Measurements from ENCODE around the gene THAP5.

Gene THAP5

DNA sequence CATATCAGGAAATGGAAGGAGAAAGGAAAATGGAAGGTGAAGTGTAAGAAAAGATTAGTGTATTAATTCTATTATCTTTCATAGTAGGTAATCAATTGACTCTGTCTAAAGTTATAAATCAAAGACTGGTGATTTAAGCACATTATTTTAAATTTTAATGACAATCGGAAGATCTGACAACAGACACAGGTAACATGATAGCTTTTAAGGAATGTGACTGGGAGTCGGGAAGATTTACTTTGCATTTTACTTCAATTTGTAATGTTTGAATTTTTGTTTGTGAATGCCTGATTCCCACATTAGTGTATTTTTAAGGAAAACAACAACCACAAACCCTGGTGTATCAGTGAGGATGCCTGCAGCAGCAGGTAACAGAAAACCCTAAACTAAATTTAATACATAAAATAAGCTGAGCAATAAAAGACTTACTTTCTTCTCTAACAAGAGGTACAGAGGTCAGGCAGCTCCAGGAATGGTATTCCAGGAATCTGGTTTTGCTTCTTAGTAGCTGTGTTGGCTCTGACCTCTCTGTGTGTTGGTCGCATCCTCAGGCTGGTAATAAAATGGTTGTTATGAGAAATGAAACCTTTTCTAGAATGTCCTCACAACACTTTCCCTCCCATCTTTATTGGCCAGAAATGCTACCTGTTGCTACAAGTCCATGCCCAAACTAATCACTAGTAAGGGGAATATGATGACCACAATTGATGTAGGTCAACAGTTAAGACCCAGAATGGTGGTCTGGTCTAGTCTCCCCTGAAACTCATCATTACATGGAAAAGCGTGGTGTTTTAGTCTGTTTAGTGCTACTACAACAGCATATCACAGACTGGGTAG, 12.4 kb upstream of the THAP5 start:
- TF ChIP-seq, protein P1, sequence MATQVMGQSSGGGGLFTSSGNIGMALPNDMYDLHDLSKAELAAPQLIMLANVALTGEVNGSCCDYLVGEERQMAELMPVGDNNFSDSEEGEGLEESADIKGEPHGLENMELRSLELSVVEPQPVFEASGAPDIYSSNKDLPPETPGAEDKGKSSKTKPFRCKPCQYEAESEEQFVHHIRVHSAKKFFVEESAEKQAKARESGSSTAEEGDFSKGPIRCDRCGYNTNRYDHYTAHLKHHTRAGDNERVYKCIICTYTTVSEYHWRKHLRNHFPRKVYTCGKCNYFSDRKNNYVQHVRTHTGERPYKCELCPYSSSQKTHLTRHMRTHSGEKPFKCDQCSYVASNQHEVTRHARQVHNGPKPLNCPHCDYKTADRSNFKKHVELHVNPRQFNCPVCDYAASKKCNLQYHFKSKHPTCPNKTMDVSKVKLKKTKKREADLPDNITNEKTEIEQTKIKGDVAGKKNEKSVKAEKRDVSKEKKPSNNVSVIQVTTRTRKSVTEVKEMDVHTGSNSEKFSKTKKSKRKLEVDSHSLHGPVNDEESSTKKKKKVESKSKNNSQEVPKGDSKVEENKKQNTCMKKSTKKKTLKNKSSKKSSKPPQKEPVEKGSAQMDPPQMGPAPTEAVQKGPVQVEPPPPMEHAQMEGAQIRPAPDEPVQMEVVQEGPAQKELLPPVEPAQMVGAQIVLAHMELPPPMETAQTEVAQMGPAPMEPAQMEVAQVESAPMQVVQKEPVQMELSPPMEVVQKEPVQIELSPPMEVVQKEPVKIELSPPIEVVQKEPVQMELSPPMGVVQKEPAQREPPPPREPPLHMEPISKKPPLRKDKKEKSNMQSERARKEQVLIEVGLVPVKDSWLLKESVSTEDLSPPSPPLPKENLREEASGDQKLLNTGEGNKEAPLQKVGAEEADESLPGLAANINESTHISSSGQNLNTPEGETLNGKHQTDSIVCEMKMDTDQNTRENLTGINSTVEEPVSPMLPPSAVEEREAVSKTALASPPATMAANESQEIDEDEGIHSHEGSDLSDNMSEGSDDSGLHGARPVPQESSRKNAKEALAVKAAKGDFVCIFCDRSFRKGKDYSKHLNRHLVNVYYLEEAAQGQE (IDR thresholded peaks at IDR 0.05; ENCODE audit: low read depth), result no peak
- TF ChIP-seq TAF1 (IDR thresholded peaks at IDR 0.05; ENCODE audit: low read depth), result no peak
- no peak for TF ChIP-seq YY1 (IDR thresholded peaks at IDR 0.05; ENCODE audit: low read depth)
- peak; percentile 18; the same call in 1 of the 2 replicates for TF ChIP-seq EP300 (IDR thresholded peaks at IDR 0.05; ENCODE audit: borderline replicate concordance)
- TF ChIP-seq ZBTB7A (IDR thresholded peaks at IDR 0.05; ENCODE audit: low read depth), result no peak
- TF ChIP-seq NFIC (IDR thresholded peaks at IDR 0.05), result peak; percentile 22; the same call in 1 of the 2 replicates
- peak; percentile 92 for TF ChIP-seq TEAD4 (IDR thresholded peaks at IDR 0.05)

DNA sequence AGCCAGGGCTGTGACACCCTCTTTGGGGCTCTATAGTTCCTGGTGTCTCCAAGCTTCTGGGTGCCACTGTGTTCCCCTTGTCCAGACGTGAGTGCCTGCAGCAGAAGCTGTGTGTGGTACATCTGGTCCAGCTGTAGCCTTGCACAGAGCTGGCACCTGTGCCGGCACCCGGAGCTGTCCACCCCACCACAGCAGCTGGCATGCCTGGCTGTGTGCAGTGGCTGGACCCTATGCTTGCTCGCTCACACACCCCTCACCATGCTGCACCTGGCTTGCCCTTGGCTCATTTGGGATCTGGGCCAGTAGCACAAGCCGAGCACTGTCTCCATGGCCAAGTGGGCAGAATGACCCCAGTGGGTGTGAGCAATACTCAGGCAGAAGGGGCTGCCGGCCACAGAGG, 10.8 kb upstream of the THAP5 start:
- TF ChIP-seq TCF12 (IDR thresholded peaks at IDR 0.05; ENCODE audit: low read depth), result no peak
- TF ChIP-seq CEBPB (IDR thresholded peaks at IDR 0.05), result no peak
- TF ChIP-seq, protein P2, sequence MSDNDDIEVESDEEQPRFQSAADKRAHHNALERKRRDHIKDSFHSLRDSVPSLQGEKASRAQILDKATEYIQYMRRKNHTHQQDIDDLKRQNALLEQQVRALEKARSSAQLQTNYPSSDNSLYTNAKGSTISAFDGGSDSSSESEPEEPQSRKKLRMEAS (IDR thresholded peaks at IDR 0.05), result no peak
- no peak for TF ChIP-seq FOXM1 (IDR thresholded peaks at IDR 0.05; ENCODE audit: borderline replicate concordance, low read depth)
- no peak for TF ChIP-seq YY1 (IDR thresholded peaks at IDR 0.05; ENCODE audit: low read depth)
- no peak for TF ChIP-seq CREB1 (IDR thresholded peaks at IDR 0.05; ENCODE audit: low read depth)
- no peak for TF ChIP-seq RAD21 (IDR thresholded peaks at IDR 0.05; ENCODE audit: low read depth)

DNA sequence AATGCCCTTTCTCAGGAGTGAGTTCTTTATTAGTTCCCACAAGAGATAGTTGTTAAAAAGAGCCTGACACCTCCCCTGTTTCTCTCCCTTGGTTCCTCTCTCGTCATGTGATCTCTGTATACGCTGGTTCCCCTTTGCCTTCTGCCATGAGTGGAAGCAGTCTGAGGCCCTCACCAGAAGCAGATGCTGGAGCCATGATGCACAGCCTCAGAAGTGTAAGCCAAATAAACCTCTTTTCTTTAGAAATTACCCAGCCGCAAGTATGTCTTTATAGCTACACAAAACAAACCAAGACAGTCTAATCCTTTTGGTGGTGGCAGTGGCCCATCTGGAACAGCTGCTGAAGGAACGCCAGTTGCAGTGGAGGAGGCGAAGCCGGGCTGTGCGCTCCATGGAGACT, 9.4 kb upstream of the THAP5 start:
- TF ChIP-seq, protein P1 (IDR thresholded peaks at IDR 0.05; ENCODE audit: low read depth), result no peak
- no peak for TF ChIP-seq RAD21 (IDR thresholded peaks at IDR 0.05; ENCODE audit: low read depth)
- TF ChIP-seq TCF12 (IDR thresholded peaks at IDR 0.05; ENCODE audit: low read depth), result no peak
- no peak for TF ChIP-seq TEAD4 (IDR thresholded peaks at IDR 0.05)
- TF ChIP-seq CEBPB (IDR thresholded peaks at IDR 0.05), result no peak
- no peak for TF ChIP-seq TAF1 (IDR thresholded peaks at IDR 0.05; ENCODE audit: low read depth)
- TF ChIP-seq, protein P2 (IDR thresholded peaks at IDR 0.05), result no peak
- TF ChIP-seq CREB1 (IDR thresholded peaks at IDR 0.05; ENCODE audit: low read depth), result no peak
- TF ChIP-seq NFIC (IDR thresholded peaks at IDR 0.05), result no peak
- no peak for TF ChIP-seq EP300 (IDR thresholded peaks at IDR 0.05; ENCODE audit: borderline replicate concordance)
- TF ChIP-seq YY1 (IDR thresholded peaks at IDR 0.05; ENCODE audit: low read depth), result no peak
- TF ChIP-seq ZBTB7A (IDR thresholded peaks at IDR 0.05; ENCODE audit: low read depth), result no peak

DNA sequence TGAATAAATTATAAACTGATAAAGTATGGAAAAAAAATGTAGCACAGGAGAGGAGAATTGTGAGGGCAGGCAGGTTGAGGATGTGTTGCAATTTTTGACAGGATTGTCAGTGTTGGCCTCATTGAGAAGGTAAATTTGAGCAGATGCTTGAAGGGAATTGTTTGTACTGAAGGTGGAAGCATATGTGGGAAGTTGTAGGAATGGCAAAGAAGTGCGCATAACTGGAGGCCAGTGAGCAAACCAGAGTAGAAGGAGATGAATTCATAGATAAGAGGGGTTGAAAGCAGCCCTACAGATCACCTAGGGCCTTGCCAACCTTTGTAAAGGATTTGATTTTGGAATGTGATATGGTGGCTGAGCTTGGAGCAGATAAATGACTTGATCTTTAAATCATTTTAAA, 6.6 kb upstream of the THAP5 start:
- no peak for TF ChIP-seq CREB1 (IDR thresholded peaks at IDR 0.05; ENCODE audit: low read depth)
- TF ChIP-seq RAD21 (IDR thresholded peaks at IDR 0.05; ENCODE audit: low read depth), result no peak
- no peak for TF ChIP-seq TEAD4 (IDR thresholded peaks at IDR 0.05)
- TF ChIP-seq TAF1 (IDR thresholded peaks at IDR 0.05; ENCODE audit: low read depth), result no peak
- TF ChIP-seq CEBPB (IDR thresholded peaks at IDR 0.05), result no peak
- TF ChIP-seq FOXM1 (IDR thresholded peaks at IDR 0.05; ENCODE audit: borderline replicate concordance, low read depth), result no peak
- no peak for TF ChIP-seq TCF12 (IDR thresholded peaks at IDR 0.05; ENCODE audit: low read depth)
- TF ChIP-seq NFIC (IDR thresholded peaks at IDR 0.05), result no peak
- no peak for TF ChIP-seq ZBTB7A (IDR thresholded peaks at IDR 0.05; ENCODE audit: low read depth)
- TF ChIP-seq, protein P2 (IDR thresholded peaks at IDR 0.05), result no peak
- no peak for TF ChIP-seq YY1 (IDR thresholded peaks at IDR 0.05; ENCODE audit: low read depth)

DNA sequence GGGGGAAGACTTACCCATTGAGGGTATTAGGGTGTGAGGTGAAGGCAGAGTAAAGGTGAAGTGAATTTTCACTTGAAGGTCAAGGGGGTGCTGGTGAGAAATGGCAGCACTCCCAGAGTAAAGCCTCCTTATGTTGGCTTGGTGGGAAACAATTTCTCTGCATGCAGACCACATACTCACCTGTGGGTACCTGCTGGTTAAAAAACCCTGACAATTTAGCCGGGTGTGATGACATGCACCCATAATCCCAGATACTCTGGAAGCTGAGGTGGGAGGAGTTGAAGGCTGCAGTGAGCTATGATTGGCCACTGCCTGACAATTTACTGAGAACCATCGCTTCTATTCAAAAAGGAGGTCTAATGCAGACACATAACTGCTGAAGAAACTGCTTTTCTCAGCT, 5.7 kb upstream of the THAP5 start:
- TF ChIP-seq RAD21 (IDR thresholded peaks at IDR 0.05; ENCODE audit: low read depth), result no peak
- TF ChIP-seq EGR1 (IDR thresholded peaks at IDR 0.05), result no peak
- TF ChIP-seq, protein P1 (IDR thresholded peaks at IDR 0.05; ENCODE audit: low read depth), result no peak
